GM23338 (cell line): ENCODE measurements around the gene CDC42EP5. TPM values are rescaled to one million over a fixed set of nuclear protein-coding genes. Genes with fewer than 3 reads are reported as not detected.

ENCODE experiments used
- ATAC-seq: fragments of 200-7000 bp; cut with Tn5 transposase; 3 replicates; pipeline ENCODE4 v1.9.1; 2020
- DNase-seq: peaks from one replicate; pipeline ENCODE4 v3.0.0-alpha.2; 2015; ENCODE audit warnings: low spot score
- H2AFZ ChIP-seq: fragments of 200-600 bp; sonication (generic); 2 replicates; pipeline ENCODE4 v1.8.0; 2016; ENCODE audit warnings: antibody characterized with exemption, mild to moderate bottlenecking, moderate library complexity
- H3F3A ChIP-seq: fragments of 200-600 bp; sonication (generic); replicated peaks from 2 replicates; pipeline ENCODE4 v1.8.0; 2017; ENCODE audit warnings: antibody characterized with exemption, mixed run types, low read depth
- H3K27ac ChIP-seq: fragments of 200-600 bp; sonication (generic); 2 replicates; pipeline ENCODE4 v1.6.1; 2016; ENCODE audit warnings: low read depth
- H3K27me3 ChIP-seq: fragments of 200-600 bp; sonication (generic); 2 replicates; pipeline ENCODE4 v1.8.0; 2016; ENCODE audit warnings: mild to moderate bottlenecking, mixed run types, moderate library complexity; ENCODE audit not compliant: insufficient read depth
- H3K36me3 ChIP-seq: fragments of 200-600 bp; sonication (generic); 2 replicates; pipeline ENCODE4 v1.8.0; 2016; ENCODE audit warnings: mild to moderate bottlenecking; ENCODE audit not compliant: insufficient read depth
- H3K4me1 ChIP-seq: fragments of 200-600 bp; sonication (generic); 2 replicates; pipeline ENCODE4 v1.8.0; 2016; ENCODE audit warnings: mild to moderate bottlenecking, moderate library complexity; ENCODE audit not compliant: insufficient read depth
- H3K4me2 ChIP-seq: fragments of 200-600 bp; sonication (generic); 2 replicates; pipeline ENCODE4 v1.7.1; 2017; ENCODE audit warnings: mixed run types
- H3K4me3 ChIP-seq: fragments of 200-600 bp; sonication (generic); 2 replicates; pipeline ENCODE4 v1.6.1; 2016; ENCODE audit warnings: mixed run types
- H3K79me2 ChIP-seq: fragments of 200-600 bp; sonication (generic); replicated peaks from 2 replicates; pipeline ENCODE4 v1.8.0; 2017; ENCODE audit warnings: mild to moderate bottlenecking; ENCODE audit not compliant: insufficient read depth
- H3K9me2 ChIP-seq: fragments of 200-600 bp; sonication (generic); 2 replicates; pipeline ENCODE4 v1.8.0; 2017; ENCODE audit not compliant: insufficient read depth
- H4K20me1 ChIP-seq: fragments of 200-600 bp; sonication (generic); replicated peaks from 2 replicates; pipeline ENCODE4 v1.8.0; 2017; ENCODE audit warnings: mild to moderate bottlenecking; ENCODE audit not compliant: insufficient read depth
- H3K27ac Mint-ChIP-seq: 2 replicates; pipeline ENCODE4 v1.8.0; 2020; ENCODE audit warnings: inconsistent platforms, mild to moderate bottlenecking, moderate library complexity, mixed read lengths
- H3K27me3 Mint-ChIP-seq: 3 replicates; pipeline ENCODE4 v1.8.0; 2022; ENCODE audit warnings: low read depth, mild to moderate bottlenecking, moderate library complexity, mixed read lengths, inconsistent platforms; ENCODE audit not compliant: insufficient read depth, poor library complexity
- H3K36me3 Mint-ChIP-seq: 3 replicates; pipeline ENCODE4 v1.8.0; 2021; ENCODE audit warnings: low read depth, mild to moderate bottlenecking, inconsistent platforms, moderate library complexity, mixed read lengths
- H3K4me1 Mint-ChIP-seq: 3 replicates; pipeline ENCODE4 v1.8.0; 2020; ENCODE audit warnings: mild to moderate bottlenecking, inconsistent platforms, mixed read lengths
- H3K4me3 Mint-ChIP-seq: 3 replicates; pipeline ENCODE4 v1.8.0; 2021; ENCODE audit warnings: moderate library complexity, mild to moderate bottlenecking, inconsistent platforms, mixed read lengths
- H3K9me3 Mint-ChIP-seq: 3 replicates; pipeline ENCODE4 v1.8.0; 2020; ENCODE audit warnings: moderate library complexity, mild to moderate bottlenecking, inconsistent platforms, mixed read lengths
- CREB1 ChIP-seq: fragments of 250-450 bp; sonication (Bioruptor Pico); IDR thresholded peaks from 2 replicates; pipeline ENCODE4 v1.5.0; 2020; ENCODE audit warnings: low read depth, mild to moderate bottlenecking, moderate library complexity
- EZH2 ChIP-seq: fragments of 200-600 bp; sonication (generic); IDR thresholded peaks from one replicate; pipeline ENCODE4 v1.8.0; 2017; ENCODE audit warnings: antibody characterized with exemption, mild to moderate bottlenecking, low read depth; ENCODE audit not compliant: unreplicated experiment
- EZH2phosphoT487 ChIP-seq: fragments of 200-600 bp; sonication (generic); IDR thresholded peaks from one replicate; pipeline ENCODE4 v1.8.1; 2018; ENCODE audit warnings: antibody characterized with exemption; ENCODE audit not compliant: unreplicated experiment
- JUNB ChIP-seq: IDR thresholded peaks from one replicate; pipeline ENCODE4 v1.6.1; 2016; ENCODE audit warnings: antibody characterized with exemption; ENCODE audit not compliant: unreplicated experiment
- NANOG ChIP-seq: IDR thresholded peaks from 2 replicates; pipeline ENCODE4 v1.6.1; 2016; ENCODE audit warnings: antibody characterized with exemption, borderline replicate concordance
- POLR2AphosphoS5 ChIP-seq: IDR thresholded peaks from 2 replicates; pipeline ENCODE4 v1.6.1; 2016; ENCODE audit warnings: antibody characterized with exemption, low read depth
- STAT1 ChIP-seq: IDR thresholded peaks from one replicate; pipeline ENCODE4 v1.6.1; 2016; ENCODE audit warnings: antibody characterized with exemption; ENCODE audit not compliant: unreplicated experiment
- ZNF114 ChIP-seq: fragments of 250-450 bp; sonication (Bioruptor Pico); IDR thresholded peaks from 2 replicates; pipeline ENCODE4 v1.5.0; 2020; ENCODE audit warnings: mild to moderate bottlenecking, moderate library complexity
- ZNF331 ChIP-seq: fragments of 250-450 bp; sonication (Bioruptor Pico); IDR thresholded peaks from 2 replicates; pipeline ENCODE4 v1.5.0; 2020; ENCODE audit warnings: low read depth, mild to moderate bottlenecking, moderate library complexity
- polyA plus RNA-seq: library from polyadenylated mRNA; unstranded; fragments of >200 nt; fragmentation: Nextera tagmentation; extraction: Ambion mirVana; gene quantifications from 2 replicates; pipeline ENCODE4 v1.2.1, GENCODE V29; 2016
- total RNA-seq: library from RNA; depleted of rRNA; stranded (reverse); fragments of >200 nt; shearing (Covaris generic); gene quantifications from 2 replicates; pipeline ENCODE4 v1.2.3, GENCODE V29; 2014
- TF ChIP-seq, protein P1 (sequence below): IDR thresholded peaks from one replicate; pipeline ENCODE4 v1.6.1; 2018; ENCODE audit warnings: antibody characterized with exemption; ENCODE audit not compliant: unreplicated experiment
- TF ChIP-seq, protein P2 (sequence below): IDR thresholded peaks from 2 replicates; pipeline ENCODE4 v1.6.1; 2016; ENCODE audit warnings: antibody characterized with exemption
- TF ChIP-seq, protein P3 (sequence below), 2 experiments: fragments of 200-600 bp in 1 of 2; sonication (generic) in 1 of 2; conservative IDR thresholded peaks; 2 replicates each; pipeline versions ENCODE4 v1.5.1 to v1.6.1; 2016 to 2017; ENCODE audit warnings: antibody characterized with exemption in 2 of 2, low read depth in 2 of 2, mild to moderate bottlenecking in 2 of 2, moderate library complexity in 1 of 2
- TF ChIP-seq, protein P4 (sequence below): fragments of 250-450 bp; sonication (Bioruptor Pico); IDR thresholded peaks from 2 replicates; pipeline ENCODE4 v1.5.0; 2020; ENCODE audit warnings: mild to moderate bottlenecking, moderate library complexity

The CDC42EP5 gene
- total and polyA plus RNA-seq, 2 experiments from 2014 or later, result 1.4 to 3.4 TPM

DNA sequence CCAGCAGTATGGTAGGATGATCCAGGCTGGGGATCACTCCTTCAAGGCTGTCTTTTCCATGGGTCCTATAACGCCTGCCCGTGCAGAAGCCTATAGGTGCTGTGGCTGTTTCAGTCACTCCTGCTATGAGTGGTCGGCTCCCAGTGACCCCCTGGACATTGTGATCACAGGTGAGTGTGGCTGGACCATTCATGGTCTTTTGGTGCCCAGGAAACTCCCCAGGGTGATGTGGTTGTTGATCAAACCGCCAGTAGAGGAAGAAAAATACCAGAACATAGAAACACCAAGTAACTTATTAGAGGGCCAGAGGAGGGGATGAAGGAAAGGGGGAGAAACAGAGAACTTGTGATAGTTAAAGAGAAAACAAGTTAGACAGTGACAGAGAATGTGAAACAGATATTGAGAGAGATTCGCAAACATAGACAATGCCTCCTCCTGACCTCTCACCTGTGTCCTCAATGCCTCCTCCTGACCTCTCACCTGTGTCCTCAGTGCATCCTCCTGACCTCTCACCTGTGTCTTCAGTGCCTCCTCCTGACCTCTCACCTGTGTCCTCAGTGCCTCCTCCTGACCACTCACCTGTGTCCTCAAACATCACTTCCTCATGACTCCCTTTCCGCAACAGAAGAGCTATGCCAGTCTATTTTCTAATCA is 48.9 kb upstream of the CDC42EP5 start:
- H3K36me3 ChIP-seq, result peaks cover 3% of the 10 kb centered on the region; the same call in 1 of the 2 replicates
- H2AFZ ChIP-seq, result no peak overlapping the region
- no peaks in the 10 kb centered on the region for H3F3A ChIP-seq
- H3K27me3 ChIP-seq, result no peaks in the 10 kb centered on the region
- no peak for ATAC-seq
- no peak for DNase-seq
- Mint-ChIP-seq H3K9me3 (peaks cover 97% of the 10 kb centered on the region), H3K27me3 (peaks cover 8% of the 10 kb centered on the region), H3K36me3 (peaks cover 57% of the 10 kb centered on the region), H3K27ac (no peak overlapping the region), H3K4me3 (no peak overlapping the region), H3K4me1 (no peaks in the 10 kb centered on the region)
- no peaks in the 10 kb centered on the region for H3K79me2 ChIP-seq
- H3K4me2 ChIP-seq, result no peak overlapping the region
- no peaks in the 10 kb centered on the region; the same call in 1 of the 2 replicates for H3K9me2 ChIP-seq
- H3K4me3 ChIP-seq, result no peak overlapping the region
- no peaks in the 10 kb centered on the region for H3K4me1 ChIP-seq
- no peaks in the 10 kb centered on the region for H4K20me1 ChIP-seq
- H3K27ac ChIP-seq, result no peak overlapping the region
- no peak for TF ChIP-seq EZH2phosphoT487
- TF ChIP-seq, protein P1, sequence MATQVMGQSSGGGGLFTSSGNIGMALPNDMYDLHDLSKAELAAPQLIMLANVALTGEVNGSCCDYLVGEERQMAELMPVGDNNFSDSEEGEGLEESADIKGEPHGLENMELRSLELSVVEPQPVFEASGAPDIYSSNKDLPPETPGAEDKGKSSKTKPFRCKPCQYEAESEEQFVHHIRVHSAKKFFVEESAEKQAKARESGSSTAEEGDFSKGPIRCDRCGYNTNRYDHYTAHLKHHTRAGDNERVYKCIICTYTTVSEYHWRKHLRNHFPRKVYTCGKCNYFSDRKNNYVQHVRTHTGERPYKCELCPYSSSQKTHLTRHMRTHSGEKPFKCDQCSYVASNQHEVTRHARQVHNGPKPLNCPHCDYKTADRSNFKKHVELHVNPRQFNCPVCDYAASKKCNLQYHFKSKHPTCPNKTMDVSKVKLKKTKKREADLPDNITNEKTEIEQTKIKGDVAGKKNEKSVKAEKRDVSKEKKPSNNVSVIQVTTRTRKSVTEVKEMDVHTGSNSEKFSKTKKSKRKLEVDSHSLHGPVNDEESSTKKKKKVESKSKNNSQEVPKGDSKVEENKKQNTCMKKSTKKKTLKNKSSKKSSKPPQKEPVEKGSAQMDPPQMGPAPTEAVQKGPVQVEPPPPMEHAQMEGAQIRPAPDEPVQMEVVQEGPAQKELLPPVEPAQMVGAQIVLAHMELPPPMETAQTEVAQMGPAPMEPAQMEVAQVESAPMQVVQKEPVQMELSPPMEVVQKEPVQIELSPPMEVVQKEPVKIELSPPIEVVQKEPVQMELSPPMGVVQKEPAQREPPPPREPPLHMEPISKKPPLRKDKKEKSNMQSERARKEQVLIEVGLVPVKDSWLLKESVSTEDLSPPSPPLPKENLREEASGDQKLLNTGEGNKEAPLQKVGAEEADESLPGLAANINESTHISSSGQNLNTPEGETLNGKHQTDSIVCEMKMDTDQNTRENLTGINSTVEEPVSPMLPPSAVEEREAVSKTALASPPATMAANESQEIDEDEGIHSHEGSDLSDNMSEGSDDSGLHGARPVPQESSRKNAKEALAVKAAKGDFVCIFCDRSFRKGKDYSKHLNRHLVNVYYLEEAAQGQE, result no peak
- TF ChIP-seq JUNB, result no peak
- TF ChIP-seq, protein P2, sequence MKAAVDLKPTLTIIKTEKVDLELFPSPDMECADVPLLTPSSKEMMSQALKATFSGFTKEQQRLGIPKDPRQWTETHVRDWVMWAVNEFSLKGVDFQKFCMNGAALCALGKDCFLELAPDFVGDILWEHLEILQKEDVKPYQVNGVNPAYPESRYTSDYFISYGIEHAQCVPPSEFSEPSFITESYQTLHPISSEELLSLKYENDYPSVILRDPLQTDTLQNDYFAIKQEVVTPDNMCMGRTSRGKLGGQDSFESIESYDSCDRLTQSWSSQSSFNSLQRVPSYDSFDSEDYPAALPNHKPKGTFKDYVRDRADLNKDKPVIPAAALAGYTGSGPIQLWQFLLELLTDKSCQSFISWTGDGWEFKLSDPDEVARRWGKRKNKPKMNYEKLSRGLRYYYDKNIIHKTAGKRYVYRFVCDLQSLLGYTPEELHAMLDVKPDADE, result no peak
- TF ChIP-seq, protein P3, sequence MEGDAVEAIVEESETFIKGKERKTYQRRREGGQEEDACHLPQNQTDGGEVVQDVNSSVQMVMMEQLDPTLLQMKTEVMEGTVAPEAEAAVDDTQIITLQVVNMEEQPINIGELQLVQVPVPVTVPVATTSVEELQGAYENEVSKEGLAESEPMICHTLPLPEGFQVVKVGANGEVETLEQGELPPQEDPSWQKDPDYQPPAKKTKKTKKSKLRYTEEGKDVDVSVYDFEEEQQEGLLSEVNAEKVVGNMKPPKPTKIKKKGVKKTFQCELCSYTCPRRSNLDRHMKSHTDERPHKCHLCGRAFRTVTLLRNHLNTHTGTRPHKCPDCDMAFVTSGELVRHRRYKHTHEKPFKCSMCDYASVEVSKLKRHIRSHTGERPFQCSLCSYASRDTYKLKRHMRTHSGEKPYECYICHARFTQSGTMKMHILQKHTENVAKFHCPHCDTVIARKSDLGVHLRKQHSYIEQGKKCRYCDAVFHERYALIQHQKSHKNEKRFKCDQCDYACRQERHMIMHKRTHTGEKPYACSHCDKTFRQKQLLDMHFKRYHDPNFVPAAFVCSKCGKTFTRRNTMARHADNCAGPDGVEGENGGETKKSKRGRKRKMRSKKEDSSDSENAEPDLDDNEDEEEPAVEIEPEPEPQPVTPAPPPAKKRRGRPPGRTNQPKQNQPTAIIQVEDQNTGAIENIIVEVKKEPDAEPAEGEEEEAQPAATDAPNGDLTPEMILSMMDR (conservative IDR thresholded peaks at IDR 0.05; ENCODE audit: low read depth in 2 of 2), result no peak
- TF ChIP-seq POLR2AphosphoS5, result no peak
- TF ChIP-seq NANOG, result no peak
- TF ChIP-seq ZNF331 (CRISPR knock-in tag), result no peak
- TF ChIP-seq EZH2, result no peak
- no peak for TF ChIP-seq STAT1
- TF ChIP-seq ZNF114 (CRISPR knock-in tag), result no peak
- TF ChIP-seq, protein P4, sequence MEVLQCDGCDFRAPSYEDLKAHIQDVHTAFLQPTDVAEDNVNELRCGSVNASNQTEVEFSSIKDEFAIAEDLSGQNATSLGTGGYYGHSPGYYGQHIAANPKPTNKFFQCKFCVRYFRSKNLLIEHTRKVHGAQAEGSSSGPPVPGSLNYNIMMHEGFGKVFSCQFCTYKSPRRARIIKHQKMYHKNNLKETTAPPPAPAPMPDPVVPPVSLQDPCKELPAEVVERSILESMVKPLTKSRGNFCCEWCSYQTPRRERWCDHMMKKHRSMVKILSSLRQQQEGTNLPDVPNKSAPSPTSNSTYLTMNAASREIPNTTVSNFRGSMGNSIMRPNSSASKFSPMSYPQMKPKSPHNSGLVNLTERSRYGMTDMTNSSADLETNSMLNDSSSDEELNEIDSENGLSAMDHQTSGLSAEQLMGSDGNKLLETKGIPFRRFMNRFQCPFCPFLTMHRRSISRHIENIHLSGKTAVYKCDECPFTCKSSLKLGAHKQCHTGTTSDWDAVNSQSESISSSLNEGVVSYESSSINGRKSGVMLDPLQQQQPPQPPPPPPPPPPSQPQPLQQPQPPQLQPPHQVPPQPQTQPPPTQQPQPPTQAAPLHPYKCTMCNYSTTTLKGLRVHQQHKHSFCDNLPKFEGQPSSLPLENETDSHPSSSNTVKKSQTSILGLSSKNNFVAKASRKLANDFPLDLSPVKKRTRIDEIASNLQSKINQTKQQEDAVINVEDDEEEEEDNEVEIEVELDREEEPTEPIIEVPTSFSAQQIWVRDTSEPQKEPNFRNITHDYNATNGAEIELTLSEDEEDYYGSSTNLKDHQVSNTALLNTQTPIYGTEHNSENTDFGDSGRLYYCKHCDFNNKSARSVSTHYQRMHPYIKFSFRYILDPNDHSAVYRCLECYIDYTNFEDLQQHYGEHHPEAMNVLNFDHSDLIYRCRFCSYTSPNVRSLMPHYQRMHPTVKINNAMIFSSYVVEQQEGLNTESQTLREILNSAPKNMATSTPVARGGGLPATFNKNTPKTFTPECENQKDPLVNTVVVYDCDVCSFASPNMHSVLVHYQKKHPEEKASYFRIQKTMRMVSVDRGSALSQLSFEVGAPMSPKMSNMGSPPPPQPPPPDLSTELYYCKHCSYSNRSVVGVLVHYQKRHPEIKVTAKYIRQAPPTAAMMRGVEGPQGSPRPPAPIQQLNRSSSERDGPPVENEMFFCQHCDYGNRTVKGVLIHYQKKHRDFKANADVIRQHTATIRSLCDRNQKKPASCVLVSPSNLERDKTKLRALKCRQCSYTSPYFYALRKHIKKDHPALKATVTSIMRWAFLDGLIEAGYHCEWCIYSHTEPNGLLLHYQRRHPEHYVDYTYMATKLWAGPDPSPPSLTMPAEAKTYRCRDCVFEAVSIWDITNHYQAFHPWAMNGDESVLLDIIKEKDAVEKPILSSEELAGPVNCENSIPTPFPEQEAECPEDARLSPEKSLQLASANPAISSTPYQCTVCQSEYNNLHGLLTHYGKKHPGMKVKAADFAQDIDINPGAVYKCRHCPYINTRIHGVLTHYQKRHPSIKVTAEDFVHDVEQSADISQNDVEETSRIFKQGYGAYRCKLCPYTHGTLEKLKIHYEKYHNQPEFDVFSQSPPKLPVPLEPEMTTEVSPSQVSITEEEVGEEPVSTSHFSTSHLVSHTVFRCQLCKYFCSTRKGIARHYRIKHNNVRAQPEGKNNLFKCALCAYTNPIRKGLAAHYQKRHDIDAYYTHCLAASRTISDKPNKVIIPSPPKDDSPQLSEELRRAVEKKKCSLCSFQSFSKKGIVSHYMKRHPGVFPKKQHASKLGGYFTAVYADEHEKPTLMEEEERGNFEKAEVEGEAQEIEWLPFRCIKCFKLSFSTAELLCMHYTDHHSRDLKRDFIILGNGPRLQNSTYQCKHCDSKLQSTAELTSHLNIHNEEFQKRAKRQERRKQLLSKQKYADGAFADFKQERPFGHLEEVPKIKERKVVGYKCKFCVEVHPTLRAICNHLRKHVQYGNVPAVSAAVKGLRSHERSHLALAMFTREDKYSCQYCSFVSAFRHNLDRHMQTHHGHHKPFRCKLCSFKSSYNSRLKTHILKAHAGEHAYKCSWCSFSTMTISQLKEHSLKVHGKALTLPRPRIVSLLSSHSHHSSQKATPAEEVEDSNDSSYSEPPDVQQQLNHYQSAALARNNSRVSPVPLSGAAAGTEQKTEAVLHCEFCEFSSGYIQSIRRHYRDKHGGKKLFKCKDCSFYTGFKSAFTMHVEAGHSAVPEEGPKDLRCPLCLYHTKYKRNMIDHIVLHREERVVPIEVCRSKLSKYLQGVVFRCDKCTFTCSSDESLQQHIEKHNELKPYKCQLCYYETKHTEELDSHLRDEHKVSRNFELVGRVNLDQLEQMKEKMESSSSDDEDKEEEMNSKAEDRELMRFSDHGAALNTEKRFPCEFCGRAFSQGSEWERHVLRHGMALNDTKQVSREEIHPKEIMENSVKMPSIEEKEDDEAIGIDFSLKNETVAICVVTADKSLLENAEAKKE (CRISPR knock-in tag), result no peak
- no peak for TF ChIP-seq CREB1 (CRISPR knock-in tag)
